Measurements from ENCODE around the gene ABHD14A. TPM values are rescaled to one million over a fixed set of nuclear protein-coding genes. Genes with fewer than 3 reads are reported as not detected.

The ABHD14A gene
- total RNA-seq, 1 experiment from 2014 or later: 3.8 TPM

Other genes with a start within 250 kb of the ABHD14A start
- not detected in 3 replicates for gene IQCF6, start 195.8 kb upstream of the ABHD14A start, total RNA-seq (2021)
- not detected in 3 replicates for gene IQCF2, start 113.4 kb upstream of the ABHD14A start, total RNA-seq (2021)
- gene IQCF5, start 99.5 kb upstream of the ABHD14A start, total RNA-seq (2021): not detected in 3 replicates
- gene IQCF1, start 71.7 kb upstream of the ABHD14A start, total RNA-seq (2021): not detected in 3 replicates
- 47.0 to 49.9 TPM (median 49.4 TPM) in 3 replicates for gene RRP9, start 33.2 kb upstream of the ABHD14A start, total RNA-seq (2021)
- gene PARP3, start 32.7 kb upstream of the ABHD14A start, total RNA-seq (2021): 2.8 to 2.9 TPM (median 2.8 TPM) in 3 replicates
- 0.24 to 0.55 TPM (median 0.46 TPM) in 3 replicates for gene GPR62, start 19.7 kb upstream of the ABHD14A start, total RNA-seq (2021)
- gene PCBP4, start 7.6 kb upstream of the ABHD14A start, total RNA-seq (2021): 28.7 to 31.6 TPM (median 30.6 TPM) in 3 replicates
- 11.8 to 12.6 TPM (median 12.3 TPM) in 3 replicates for gene ABHD14B, start 1.0 kb upstream of the ABHD14A start, total RNA-seq (2021)
- 53.8 to 66.3 TPM (median 61.6 TPM) in 3 replicates for gene ACY1, start 8.5 kb downstream of the ABHD14A start, total RNA-seq (2021)
- gene RPL29, start 20.8 kb downstream of the ABHD14A start, total RNA-seq (2021): 1,343 to 1,592 TPM (median 1,542 TPM) in 3 replicates
- 15.9 to 18.8 TPM (median 16.2 TPM) in 3 replicates for gene DUSP7, start 81.5 kb downstream of the ABHD14A start, total RNA-seq (2021)
- 31.3 to 36.2 TPM (median 34.9 TPM) in 3 replicates for gene POC1A, start 179.4 kb downstream of the ABHD14A start, total RNA-seq (2021)
- gene ALAS1, start 223.1 kb downstream of the ABHD14A start, total RNA-seq (2021): 39.1 to 43.0 TPM (median 39.4 TPM) in 3 replicates